Lung microvascular endothelial cell (primary cell): ENCODE results near the gene ARID1B. TPM values are rescaled to one million over a fixed set of nuclear protein-coding genes. Genes with fewer than 3 reads are reported as not detected.

Experiments
- DNase-seq, 2 donors: peaks; one replicate each; pipeline versions ENCODE4 v3.0.0 to v3.0.0-alpha.2; 2010; ENCODE audit warnings: low read depth in 2 of 2
- total RNA-seq: library from RNA; depleted of rRNA; stranded (reverse); fragments of >200 nt; gene quantifications from 2 replicates; pipeline ENCODE4 v1.2.1, GENCODE V29; 2014

ARID1B gene
- total RNA-seq, 1 donor from 2014 or later: 33.1 TPM

DNA sequence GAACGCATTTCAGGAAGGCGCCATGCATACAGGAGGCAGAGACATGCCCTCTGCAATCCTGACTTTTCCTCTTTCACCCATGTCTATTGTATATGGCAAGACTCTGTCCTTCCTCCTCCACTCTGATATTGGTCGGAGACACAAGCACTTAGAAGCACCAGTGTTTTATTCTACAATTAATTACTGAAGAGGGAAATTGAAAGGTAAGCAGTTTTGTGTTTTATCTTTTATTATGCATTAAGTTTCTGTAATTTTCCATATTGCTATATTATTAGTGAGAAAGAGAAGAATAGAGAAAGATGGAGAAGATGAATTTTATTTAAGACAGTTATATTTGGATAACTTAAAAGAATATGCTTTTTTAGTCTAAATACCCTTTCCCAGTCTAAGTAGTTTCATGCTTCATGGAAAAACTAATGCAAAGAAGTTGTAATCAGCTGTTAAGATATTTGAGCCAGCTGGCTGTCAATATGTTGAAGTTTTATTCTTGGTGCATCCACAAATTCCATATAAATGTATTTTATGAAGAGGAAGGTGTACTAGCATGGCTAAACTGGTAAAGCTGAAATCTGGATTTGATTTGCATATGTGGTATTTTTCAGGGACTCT lies 13.6 kb downstream of the ARID1B start:
- peak in 1 of 2 donors; percentile 17 for DNase-seq

DNA sequence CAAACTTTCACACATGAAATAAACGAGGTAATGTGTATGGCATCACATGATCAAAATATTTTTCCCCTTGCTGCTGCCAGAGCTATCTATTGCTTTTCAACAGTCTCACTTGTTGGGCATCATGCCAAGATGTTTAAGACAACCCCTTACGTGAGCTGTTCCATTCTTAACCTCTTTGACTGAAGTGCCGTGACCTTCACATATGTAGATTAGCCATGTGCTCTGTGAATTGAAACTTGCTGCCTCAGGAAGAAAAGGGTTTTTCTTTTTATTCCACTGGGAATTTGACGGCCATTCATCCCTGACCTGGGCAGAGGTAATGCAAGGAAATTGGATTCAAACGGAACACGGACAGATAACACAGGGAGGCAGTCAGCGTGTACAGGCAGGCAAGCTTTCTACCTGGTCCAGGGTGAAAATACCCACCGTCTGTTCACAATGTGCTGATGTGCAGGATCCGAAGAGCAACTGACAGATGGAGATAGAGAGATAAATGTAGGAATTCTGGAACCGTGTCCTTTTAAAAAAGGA lies 14.2 kb downstream of the ARID1B start:
- DNase-seq: peak; percentile 68 to 77

DNA sequence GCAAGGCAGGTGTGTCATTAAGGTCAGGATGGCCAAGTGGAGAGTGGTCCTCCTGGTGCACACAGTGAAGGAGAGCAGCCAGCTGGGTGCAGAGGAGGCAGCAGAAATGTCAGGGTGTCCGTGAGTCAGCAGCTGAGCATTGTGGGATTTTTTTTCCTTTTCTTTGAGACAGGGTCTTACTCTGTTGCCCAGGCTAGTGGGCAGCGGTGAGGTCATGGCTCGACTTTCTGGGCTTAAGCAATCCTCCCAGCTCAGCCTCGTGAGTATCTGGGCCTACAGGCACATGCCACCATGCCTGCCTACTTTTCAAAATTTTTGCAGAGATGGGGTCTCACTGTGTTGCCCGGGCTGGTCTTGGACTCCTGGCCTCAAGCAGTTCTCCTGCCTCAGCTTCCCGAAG lies 16.0 kb downstream of the ARID1B start:
- no peak for DNase-seq

DNA sequence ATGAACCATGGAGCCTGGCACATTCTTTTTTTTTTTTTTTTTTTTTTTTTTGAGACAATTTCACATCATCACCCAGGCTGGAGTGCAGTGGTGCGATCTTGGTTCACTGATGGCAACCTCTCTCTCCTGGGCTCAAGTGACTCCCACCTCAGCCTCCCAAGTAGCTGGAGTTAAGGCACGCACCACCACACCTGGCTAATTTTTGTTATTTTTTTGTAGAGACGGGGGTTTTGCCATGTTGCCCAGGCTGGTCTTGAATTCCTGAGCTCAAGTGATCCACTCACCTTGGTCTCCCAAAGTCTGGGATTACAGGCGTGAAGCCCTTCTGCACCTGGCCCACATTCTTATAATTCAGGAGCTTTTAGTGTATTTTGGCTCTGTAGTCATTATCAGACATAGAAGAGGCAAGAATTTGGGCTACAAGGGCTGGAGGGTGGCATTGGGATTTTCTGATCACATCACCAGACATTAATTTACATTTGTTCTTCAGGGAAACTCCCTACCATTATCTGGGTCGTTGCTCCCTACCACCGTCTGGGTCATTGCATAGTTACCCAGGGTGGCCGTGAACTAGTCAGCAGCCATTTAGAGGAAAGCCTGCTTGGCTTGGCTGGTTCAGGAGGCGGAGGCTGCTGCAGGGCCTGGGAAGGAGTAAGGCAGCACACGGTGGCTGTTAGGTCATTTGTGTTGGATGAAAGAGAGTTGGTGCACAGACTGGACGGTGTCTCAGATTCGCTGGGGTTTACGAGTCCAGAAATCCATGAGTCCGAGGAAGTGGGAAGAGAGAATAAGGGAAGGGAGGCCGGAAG lies 17.6 kb downstream of the ARID1B start:
- DNase-seq: no peak

DNA sequence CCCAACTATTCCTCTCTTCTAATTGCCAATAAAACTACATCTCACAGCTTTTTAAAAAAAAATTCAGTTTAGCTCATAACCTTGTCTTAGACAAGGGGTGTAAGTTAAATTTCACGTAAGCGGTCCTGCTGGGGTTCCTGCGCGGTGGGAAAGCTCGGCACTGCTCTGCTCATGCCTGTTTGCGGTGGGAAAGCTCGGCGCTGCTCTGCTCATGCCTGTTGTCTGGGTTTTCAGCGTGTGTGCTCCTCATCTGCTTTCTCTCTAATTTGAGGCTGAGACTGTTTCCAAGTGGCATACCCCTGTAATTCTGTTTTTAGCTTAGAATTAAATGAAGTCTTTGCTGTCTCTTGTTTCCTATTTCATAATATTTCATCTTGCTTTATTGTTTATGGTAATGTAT lies 18.6 kb downstream of the ARID1B start:
- no peak for DNase-seq

DNA sequence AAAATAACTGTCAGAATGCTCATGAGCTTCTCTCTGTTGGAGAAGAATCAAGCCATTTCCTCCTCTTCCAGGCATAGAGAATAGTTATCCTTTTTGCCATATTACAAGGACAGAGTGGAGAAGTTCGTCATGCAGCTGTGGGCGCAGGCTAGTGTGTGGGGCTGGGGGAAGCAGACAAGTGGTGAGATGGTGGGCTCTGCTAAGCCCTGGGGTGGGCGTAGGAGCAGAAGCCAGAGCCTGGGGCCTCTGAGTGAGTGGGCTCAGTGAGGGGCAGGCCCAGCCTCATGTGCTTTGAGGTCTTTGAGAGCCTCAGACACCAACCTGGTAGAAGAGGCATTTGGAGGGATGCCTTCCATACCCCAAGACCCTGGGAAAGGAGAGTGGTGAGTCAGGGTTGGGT lies 19.4 kb downstream of the ARID1B start:
- DNase-seq: no peak

DNA sequence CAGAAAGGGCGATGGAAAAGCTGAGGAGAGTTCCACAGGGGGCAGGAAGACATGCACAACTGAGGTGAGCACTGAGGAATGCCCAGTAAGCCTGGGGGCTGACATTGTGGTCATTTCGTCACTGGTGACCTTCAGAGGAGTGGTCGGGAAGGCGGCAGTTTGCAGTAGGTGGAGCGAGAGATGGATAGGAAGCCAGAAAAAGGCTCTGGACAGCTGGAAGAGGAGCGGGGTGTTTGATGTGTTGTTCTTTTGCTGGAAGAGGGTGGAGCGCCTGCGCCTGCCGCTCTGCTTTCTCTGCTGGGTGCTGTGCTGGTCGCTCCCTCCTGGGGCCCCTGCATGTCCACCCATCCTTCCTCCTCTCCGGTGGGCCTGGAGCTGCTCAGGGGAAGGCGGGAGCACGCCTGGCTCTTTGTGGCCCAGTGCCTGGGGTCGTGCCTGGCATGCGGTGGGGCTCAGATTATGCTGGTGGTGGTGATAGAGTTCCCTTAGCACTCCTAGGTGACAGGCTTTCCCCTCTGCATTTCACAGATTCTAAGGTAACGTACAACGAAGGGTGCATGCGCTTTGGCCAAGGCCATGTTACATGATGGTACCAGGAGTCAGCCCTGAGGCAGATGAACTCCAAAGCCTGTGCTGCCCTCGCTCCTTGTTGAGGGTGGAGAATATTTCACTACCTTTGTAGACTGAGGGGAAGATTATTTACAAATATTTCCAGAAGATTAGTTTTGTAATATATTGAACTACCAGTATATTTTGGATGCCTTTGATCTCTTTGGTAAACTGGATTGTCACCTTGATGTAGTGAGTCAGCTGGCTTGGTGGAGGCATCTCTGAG lies 20.9 kb downstream of the ARID1B start:
- no peak for DNase-seq

DNA sequence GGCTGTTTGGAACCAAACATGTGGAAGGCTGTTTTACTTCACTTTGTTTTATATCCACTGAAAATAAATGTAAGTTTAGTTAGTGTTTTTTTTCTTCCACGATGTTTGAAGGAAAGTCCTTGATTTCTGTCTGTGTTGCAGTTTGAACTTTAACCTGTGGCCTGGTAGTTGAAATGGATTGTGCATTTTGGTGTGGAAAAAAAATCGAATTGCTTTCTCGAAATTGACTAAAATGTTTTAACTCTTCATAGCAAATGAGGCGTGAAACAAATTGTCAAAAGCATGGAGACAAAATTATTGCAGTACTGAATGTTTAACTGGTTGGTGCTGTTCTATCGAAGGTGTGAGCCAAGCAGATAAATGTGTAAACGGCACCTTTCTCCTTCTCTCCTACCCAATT lies 24.5 kb downstream of the ARID1B start:
- DNase-seq: no peak

DNA sequence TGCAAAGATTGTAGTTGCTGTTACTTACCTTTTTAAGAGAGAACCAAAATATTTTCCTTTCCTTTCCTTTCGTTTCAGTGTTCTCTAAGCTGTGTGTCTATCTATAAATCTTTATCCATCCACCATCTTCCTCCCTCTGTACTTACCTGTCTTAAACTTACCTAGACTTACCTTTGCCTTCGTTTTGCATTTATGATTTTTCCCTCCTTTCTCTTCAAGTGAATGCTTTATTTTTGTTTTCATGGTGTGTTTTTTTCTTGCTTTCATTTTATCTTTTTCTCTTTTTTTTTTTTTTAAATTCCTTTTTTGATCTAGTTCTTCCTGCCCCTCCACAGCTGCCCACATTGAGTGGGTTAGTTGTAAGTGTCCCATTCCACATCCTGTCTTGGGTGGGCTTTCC lies 26.2 kb downstream of the ARID1B start:
- DNase-seq: no peak

DNA sequence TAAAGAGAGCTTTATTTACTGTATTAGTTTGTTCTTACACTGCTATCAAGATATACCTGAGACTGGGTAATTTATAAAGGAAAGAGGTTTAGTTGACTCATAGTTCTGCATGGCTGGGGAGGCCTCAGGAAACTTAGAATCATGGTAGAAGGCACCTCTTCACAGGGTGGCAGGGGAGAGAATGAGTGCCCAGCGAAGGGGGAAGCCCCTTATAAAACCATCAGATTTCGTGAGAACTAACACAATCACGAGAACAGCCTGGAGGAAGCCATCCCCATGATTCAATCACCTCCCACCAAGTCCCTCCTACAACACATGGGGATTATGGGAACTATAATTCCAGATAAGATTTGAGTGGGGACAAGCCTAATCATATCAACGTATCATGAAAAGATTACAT lies 27.2 kb downstream of the ARID1B start:
- DNase-seq: no peak

DNA sequence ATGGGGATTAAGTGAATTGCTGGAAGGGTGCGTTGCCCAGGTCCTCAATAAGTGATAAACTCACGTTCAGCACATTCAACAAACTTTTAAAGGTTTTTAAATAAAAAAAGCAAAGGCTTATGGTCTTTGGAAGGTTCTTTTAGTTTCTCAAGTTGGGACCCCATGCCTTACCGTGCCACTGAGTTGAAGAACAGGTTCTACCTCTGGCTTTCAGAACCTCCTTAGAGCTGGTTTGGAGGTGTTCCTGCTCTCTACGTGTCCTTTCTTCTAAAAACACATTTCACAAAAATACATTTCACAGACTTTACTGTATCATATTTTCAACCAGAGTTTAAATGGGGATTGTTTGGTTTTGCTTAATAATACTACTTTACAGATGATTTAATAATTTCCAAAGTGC lies 29.0 kb downstream of the ARID1B start:
- no peak for DNase-seq

DNA sequence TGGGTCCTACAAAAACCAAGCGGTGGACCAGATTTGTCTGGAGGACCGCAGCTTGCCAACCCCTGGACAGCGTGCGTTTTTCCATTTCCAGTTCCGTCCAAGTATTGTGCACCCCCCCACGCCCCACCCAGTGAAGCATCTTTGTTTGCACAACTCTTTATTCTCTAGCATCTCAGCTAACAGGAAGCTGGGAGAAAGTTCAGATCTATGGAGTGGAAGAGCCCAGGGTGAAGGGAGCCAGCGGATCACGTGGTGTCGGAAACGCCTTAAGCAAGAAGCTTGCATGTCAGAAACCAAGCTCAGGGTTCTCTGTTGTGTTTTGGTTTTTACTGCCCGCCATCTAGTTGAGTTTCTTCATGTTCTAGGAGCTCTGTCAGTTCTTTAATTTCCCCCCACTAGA lies 29.9 kb downstream of the ARID1B start:
- no peak for DNase-seq

DNA sequence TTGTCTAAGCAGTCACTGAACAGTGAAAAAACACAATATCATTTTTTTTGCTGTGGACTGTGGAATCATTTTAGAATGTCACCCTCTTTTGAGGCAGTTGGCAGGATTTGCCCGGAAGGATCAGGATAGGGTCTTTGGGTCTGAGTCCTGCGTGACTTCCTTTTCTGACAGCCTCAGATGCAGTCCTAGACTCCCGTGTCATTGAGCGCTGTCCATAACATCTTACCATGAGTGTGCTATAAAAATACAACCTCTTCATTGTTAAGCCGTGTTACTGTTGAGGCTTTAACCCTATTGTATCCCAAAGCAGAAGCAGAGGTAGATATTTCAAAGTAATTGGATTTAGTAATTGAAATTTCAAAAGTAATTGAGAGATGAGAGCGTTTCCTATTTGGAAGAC lies 30.6 kb downstream of the ARID1B start:
- no peak for DNase-seq

DNA sequence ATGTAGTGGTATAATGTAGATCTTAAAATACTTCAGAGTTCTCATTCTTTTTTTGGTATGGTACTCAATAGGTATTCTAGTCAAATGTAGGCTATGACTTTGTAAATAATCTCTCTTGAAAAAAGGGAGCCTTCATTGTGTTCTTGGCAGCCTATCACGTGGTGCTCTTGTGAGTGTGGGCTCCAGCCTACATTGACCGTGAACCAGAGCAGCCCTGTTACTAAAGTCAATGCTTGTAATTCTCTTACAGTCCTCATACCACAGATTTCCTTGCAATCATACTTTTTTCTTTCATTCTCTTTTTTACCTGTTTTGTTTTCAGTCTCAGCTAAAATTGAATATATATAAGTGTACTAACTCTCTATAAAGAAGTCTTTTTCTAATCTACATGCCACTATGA lies 31.1 kb downstream of the ARID1B start:
- DNase-seq: no peak

DNA sequence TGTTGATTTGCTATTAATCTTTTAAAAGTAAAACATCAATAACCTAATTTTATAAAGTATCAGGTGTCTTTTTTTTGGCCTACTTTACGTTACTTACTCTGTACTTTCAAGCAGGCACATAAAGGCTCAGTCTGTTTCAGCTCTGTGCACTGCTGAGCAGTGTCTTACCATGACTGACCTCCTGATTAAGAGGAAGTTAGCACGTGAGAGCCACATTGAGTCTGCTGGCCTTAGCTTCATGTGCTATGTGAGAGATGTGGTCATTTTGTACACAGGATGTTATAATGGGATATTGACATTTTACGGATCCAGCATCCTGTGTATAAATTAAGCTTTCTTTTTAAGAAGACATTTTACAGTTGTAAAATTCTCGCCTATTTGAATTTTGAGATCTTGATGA lies 31.9 kb downstream of the ARID1B start:
- DNase-seq: peak; percentile 57 to 79

DNA sequence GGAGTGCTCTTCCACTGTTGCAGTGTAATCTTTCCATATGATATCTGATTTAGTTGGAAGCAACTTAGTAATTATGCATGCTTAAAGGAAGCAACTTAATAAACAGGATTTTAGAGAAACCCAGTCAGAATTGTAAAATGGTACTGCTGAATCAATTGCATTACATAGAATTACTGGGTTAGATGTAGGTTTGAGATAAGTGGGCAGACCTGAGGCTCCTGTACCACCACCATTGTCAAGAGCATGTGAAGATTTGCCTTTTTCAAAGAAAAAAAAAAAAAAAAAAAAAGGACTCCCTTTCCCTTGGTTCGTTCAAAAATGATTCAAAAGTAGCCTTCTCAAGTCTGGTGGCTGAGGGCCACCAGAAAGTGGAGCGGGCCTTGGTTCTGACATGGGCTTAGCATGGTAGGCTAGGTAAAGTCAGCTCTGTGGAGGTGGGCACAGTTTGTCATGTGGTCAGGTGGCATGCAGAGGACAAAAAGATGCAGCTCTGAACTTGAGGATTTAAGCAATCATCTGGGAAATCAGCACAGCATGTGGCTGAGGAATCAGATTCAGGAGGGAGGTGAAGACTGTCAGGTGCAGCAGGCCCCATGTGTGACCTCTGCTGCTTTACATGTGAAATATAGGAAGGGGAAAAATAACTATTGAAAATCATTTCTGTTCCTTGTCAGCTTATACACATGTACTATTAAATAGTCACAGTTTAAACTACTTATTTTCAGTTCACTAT lies 32.4 kb downstream of the ARID1B start:
- no peak for DNase-seq

DNA sequence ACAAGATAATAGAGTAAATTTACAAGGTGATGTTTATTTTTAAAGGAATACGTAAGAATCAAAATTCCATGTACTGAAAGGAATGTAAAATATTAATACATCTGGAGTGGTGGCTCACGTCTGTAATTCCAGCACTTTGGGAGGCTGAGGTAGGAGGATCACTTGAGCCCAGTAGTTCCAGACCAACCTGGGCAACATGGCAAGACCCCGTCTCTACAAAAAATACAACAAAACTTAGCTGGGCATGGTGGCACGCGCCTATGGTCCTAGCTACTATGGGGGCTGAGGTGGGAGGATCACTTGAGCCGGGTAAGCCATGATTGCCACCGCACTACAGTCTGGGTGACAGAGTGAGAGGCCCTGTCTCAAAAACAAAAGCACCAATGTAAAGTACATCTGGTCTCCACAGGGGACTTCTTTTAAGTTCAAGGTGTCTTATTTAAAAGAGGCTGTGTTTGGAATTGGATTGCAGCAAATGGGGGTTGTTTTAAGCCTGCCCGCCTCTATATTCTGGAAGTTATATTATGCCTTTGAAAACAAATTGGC lies 36.9 kb downstream of the ARID1B start:
- no peak for DNase-seq

DNA sequence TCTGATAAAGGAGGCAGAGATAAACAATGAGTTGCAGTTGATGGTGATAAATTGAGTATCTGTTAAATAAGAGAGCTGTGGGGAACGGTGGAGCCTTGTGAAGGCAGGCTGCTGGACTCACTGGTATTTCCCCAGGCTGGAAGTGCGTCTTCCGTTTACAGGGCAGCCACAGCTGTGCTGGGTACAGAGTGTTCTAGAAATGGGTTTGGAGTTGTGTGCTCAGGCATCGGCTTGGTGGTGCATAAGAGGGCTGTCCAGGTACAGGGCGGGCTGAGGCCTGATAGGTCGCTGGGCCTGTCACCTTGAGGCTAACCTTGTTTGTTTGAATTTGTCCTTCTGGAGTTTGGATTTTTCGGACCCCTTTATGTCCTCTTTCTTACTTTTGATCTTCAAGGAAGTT lies 39.3 kb downstream of the ARID1B start:
- peak; percentile 24 to 76 for DNase-seq

DNA sequence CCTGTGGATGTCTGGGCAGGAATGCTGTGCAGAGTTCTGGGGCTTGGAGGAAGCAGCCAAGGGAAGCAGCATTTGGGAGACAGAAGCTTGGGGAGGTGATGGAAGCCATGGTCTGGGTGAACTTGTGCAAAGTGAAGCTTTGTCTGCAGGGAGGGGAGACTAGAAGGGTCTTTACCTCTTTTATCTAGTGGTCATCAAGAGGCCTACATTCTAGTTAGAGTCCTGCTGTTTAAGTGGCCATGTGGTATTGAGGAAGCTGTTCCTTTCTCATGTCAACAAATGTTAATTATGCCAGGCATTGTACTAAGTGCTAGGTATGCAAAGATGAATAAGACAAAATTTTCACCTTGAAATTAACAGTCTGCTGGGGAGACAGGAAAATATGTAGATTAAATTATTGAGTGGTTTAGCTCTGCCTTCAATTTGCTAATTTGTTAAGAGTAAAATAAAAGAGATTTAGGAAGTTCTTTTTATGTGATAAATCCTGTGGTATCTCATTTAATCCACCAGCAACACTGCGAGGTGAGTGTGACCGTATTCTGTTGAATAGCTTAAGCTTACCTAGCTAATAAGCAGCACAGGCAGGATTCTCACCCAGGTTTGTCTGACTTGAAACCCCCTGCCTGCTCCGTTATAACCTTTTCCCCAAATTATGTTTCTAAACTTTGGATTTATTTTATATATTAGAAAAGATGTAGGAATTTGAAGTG lies 43.1 kb downstream of the ARID1B start:
- no peak for DNase-seq

DNA sequence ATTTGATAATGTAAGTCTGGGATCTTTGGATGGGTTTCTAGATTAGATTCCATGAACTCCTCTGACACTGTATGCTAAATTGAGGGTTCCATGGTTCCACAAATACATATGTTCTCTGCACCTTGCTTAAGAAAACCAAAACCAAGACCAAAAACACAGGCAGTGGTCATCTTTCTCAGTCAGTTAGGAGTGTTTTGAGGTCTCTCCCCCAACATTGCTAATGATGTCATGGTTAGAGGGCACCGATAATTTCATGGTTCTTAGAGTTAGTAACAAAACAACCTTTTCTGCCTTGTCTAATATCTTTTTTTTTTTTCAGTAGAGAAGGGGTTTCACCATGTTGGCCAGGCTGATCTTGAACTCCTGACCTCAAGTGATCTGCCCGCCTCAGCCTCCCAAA lies 44.5 kb downstream of the ARID1B start:
- no peak for DNase-seq
